Thymus (tissue), 11 donors: ENCODE data around the gene TXNRD3. TPM values are rescaled to one million over a fixed set of nuclear protein-coding genes. Genes with fewer than 3 reads are reported as not detected.

Experiments
- DNase-seq, 9 donors: peaks; one replicate each; pipeline ENCODE4 v3.0.0-alpha.2; 2013; ENCODE audit warnings: low spot score in 9 of 9, low read depth in 6 of 9, missing footprints in 1 of 9
- H3K27ac ChIP-seq, 2 donors: one replicate each; pipeline ENCODE4 v1.5.1; 2013; ENCODE audit warnings: control low read depth in 1 of 2, low read depth in 1 of 2, low read length in 1 of 2, mild to moderate bottlenecking in 1 of 2, moderate library complexity in 1 of 2
- H3K27me3 ChIP-seq, 2 donors: one replicate each; pipeline ENCODE4 v1.5.1; 2013; ENCODE audit warnings: low read length in 1 of 2; ENCODE audit not compliant: control insufficient read depth in 2 of 2, insufficient read depth in 1 of 2
- H3K36me3 ChIP-seq, 2 donors: one replicate each; pipeline ENCODE4 v1.5.1; 2013; ENCODE audit warnings: low read length in 1 of 2, mild to moderate bottlenecking in 1 of 2, moderate library complexity in 1 of 2; ENCODE audit not compliant: control insufficient read depth in 2 of 2, insufficient read depth in 2 of 2
- H3K4me1 ChIP-seq, 2 donors: one replicate each; pipeline ENCODE4 v1.5.1; 2013; ENCODE audit warnings: low read length in 2 of 2; ENCODE audit not compliant: control insufficient read depth in 2 of 2, insufficient read depth in 2 of 2
- H3K4me3 ChIP-seq, 2 donors: one replicate each; pipeline ENCODE4 v1.5.1; 2013; ENCODE audit warnings: low read length in 2 of 2, control low read depth in 1 of 2, mild to moderate bottlenecking in 1 of 2
- H3K9me3 ChIP-seq, 2 donors: one replicate each; pipeline ENCODE4 v1.5.1; 2013; ENCODE audit warnings: low read length in 1 of 2, mild to moderate bottlenecking in 1 of 2; ENCODE audit not compliant: control insufficient read depth in 2 of 2, insufficient read depth in 1 of 2
- WGBS: extraction: QIAGEN DNeasy Blood & Tissue Kit; methylation state at CpG from one replicate; pipeline ENCODE4 v1.1.7; 2013; 5-methylcytosine and 5-hydroxymethylcytosine counted together
- polyA plus RNA-seq: library from polyadenylated mRNA; stranded (reverse); fragments of 200-250 nt; gene quantifications from one replicate; pipeline ENCODE4 v1.2.3, GENCODE V29; 2013
- total RNA-seq: library from RNA; stranded (reverse); fragments of 120-200 nt; gene quantifications from one replicate; pipeline ENCODE4 v1.2.4, GENCODE V29; 2013
- donor health status: healthy.

Gene TXNRD3
- total and polyA plus RNA-seq, 2 donors = 9.9 to 11.9 TPM

DNA sequence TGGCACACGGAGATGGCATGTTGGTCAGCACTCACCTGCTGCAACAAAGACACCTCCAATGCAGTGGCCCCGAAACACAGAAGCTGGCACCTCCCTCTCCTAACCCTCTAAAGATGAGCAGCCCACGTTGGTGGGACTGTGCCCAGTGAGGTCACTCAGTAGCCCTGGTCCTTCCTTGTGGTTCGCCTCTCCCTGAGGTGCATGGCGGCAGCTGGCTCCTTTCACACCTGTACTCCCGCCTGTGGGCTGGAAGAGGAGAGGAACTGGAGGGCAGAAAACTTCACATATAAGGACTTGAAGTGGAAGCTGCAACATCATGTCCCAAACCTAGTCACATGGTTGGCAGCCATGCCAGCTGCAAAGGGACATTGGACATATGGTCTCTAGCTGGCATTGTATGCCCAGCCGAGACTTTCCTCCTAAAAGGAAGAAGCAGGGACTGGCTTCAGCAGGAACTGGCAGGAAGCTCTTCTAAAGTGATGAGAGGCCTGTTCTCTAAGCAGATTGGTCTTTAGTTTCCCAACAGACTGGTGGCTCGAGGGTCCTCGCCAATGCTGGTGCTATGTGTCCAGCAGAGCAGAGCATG is 85.4 kb downstream of the TXNRD3 start:
- no peak overlapping the region for H3K27ac ChIP-seq
- no peaks in the 10 kb centered on the region for H3K27me3 ChIP-seq
- no peaks in the 10 kb centered on the region for H3K36me3 ChIP-seq
- 97% methylated on average over 9 of the region's 9 CpGs for WGBS
- H3K9me3 ChIP-seq = peaks cover 0 to 3% of the 10 kb centered on the region in 2 donors
- no peaks in the 10 kb centered on the region for H3K4me1 ChIP-seq
- no peak for DNase-seq
- no peak overlapping the region for H3K4me3 ChIP-seq

DNA sequence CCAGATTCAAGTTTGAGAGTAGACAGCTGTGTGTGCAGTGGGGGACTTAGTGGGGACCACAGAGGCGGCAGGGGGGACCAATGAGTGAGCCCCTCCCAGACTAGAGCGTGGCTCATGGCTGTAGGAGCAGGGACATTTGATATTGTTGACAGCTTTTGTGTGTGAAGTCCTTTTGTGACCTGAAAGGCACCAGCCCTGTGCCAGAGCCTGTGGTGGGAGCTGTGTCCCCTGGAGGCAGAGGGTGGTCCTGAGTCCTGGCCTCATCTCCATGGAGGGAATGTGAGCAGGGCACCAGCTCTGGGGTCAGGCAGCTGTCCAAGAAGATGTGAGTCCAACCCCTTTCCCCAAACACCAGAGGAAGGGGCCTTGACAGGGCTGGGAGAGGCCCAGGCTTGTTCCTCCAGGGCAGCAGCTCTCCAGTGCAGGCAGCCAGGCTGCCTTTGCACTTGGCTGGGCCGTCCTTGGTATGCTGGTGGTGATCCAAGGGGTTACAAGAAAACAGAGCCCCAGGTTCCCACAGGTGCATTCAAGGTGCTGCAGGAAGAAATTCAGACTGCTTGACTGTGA is 86.1 kb downstream of the TXNRD3 start:
- no peak overlapping the region for H3K27ac ChIP-seq
- H3K27me3 ChIP-seq = no peaks in the 10 kb centered on the region
- 89% methylated on average over 3 of the region's 3 CpGs for WGBS
- H3K9me3 ChIP-seq = peaks cover 0 to 3% of the 10 kb centered on the region in 2 donors
- no peaks in the 10 kb centered on the region for H3K4me1 ChIP-seq
- H3K36me3 ChIP-seq = no peaks in the 10 kb centered on the region
- no peak overlapping the region for H3K4me3 ChIP-seq
- DNase-seq = no peak

DNA sequence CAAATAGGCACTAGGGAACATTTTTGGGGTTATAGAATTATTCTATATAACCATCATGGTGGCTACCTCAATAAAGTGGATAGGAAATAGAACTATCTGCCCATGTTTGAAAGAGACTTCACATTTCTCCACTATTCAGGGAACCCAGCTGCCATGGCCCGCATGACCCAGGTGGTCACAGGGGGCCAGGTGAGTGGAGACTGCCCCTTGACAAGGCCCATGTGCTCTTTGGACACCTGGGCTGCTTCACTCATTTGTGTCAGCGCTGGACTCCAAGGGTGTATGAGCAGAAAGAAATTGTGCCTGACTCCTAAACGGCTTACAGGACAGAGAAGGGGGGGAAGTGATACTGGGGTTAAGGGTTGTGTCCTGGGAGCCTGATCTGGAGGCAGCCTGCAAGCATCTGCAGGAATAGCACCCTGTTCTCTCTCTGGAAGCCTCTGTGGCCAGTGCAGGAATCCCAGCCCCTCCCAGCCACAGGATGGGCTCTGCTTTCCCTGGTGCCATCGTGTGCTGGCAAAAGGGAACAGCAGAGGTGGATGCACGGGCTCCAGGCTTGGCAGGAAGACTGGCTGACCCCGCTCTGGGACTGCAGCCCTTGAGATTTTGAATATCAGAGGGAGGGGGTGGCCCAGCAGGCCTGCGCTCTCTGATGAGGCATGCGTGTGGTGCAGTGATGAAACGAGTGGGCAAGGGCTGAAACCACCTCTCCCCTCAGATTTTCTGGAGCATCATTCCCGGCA is 87.1 kb downstream of the TXNRD3 start:
- Histone ChIP-seq H3K36me3 (no peaks in the 10 kb centered on the region), H3K4me3 (no peak overlapping the region), H3K27ac (no peak overlapping the region), H3K27me3 (no peaks in the 10 kb centered on the region), H3K4me1 (no peaks in the 10 kb centered on the region), H3K9me3 (no peaks in the 10 kb centered on the region)
- no peak for DNase-seq
- 91% methylated on average over 10 of the region's 10 CpGs for WGBS

DNA sequence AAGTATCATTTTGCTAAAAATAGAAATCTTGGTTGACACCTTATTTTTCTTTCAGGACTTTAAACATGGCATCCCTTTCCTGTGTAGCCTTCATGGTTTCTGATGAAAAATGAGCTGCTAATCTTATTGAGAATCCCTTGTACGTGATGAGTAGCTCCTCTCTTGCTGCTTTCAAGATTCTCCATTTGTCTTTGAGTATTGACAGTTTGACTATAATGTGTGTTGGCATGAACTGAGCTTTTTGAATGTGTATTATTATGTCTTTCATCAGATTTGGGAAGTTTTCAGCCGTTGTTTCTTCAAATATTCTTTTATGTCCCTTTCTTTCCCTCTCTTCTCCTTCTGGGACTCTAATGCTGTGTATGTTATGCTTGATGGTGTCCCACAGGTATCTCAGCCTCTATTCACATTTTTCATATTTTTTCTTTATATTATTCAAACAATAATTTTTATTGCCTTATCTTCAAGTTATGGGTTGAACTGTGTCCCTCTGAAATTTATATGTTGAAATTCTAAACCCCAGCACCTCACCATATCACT is 92.1 kb downstream of the TXNRD3 start:
- Histone ChIP-seq H3K9me3 (no peaks in the 10 kb centered on the region), H3K4me1 (no peaks in the 10 kb centered on the region), H3K27ac (no peak overlapping the region), H3K27me3 (no peaks in the 10 kb centered on the region), H3K4me3 (no peak overlapping the region), H3K36me3 (no peaks in the 10 kb centered on the region)
- WGBS = 96% methylated on average over 2 of the region's 2 CpGs
- no peak for DNase-seq

DNA sequence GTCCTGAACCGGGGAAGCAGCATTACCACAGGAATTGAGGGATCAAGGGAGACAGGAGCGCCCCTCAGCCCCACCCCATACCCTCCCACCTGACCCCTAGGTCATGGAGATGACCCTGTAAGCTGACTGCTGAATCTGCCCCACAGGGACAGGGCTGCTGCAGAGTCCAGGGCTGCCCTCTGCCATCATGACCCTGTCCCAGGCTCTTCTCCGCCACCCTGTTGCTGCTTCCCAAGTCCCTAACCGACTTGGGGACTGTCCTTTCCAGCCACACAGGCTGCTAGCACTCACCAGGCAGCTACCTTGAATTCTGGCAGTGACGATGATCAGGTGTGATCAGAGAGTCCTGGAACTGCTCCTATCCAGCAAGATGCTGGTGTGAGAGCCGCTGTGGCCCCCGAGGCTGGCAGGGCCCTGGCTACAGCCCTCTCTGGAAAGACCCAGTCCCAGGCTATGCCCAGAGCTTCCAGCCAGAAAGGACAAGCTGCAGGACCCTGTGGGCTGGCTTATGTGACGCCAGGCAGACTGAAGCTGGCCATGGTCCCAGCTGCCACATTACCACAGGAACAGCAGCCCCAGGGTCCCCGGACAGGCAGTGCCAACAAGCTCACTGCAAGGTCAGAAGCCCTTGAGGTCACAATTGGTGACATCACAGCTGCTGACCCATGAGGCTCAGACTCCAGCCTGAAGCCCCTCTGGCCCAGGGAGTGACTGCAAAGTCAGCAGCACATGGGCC is 96.4 kb downstream of the TXNRD3 start, which contains the start of gene C3orf22:
TSS of gene C3orf22 (minus strand) at position 597 of the 736 bp plus-strand sequence. CDS start 5,542 bp downstream, outside the sequence.
- Histone ChIP-seq H3K36me3 (no peaks in the 10 kb centered on the region), H3K4me3 (no peak within 1 kb of the TSS), H3K9me3 (peaks cover 0 to 2% of the 10 kb centered on the region in 2 donors), H3K27ac (no peak within 1 kb of the TSS), H3K27me3 (no peaks in the 10 kb centered on the region), H3K4me1 (no peaks in the 10 kb centered on the region)
- no peak for DNase-seq
- WGBS = 94% methylated on average over 9 of the region's 9 CpGs

DNA sequence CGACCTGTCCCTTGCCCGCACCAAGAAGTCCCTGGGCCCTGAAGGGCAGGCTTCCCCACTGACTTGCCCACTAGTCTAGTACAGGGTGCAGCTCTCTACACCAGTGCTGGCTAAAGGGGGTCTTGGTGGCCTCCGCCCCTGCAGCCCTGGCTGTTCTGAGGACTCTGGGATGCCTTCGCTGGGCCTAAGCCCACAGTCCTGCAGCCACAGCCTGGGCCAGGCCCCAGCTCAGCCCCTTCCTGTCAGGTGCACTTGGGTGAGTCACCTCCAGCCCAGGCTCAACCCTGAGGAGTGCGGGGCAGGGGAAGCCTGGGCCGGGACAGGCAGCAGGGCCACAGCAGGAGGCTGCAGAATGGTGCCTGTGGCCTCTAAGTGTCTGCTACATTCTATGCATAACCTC is 97.2 kb downstream of the TXNRD3 start:
- Histone ChIP-seq H3K36me3 (no peaks in the 10 kb centered on the region), H3K27ac (no peak overlapping the region), H3K9me3 (peaks cover 0 to 3% of the 10 kb centered on the region in 2 donors), H3K4me3 (no peak overlapping the region), H3K27me3 (no peaks in the 10 kb centered on the region), H3K4me1 (no peaks in the 10 kb centered on the region)
- WGBS = 89% methylated on average over 6 of the region's 6 CpGs
- DNase-seq = no peak

DNA sequence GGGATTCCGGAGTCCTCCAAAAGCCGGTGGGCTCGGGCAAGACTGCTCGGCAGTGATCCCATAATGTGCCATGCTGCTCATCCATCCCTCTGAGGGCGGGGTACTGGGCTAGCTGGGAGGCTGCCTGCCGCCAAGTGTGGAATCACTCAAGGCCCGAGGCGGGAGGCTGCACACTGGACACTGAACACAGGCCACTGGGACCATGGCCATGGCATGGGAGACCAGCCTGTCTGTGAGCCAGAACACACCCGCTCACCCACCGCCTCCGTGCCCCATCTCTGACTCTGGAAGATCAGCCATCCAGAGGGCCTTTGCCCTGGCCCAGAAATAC is 97.5 kb downstream of the TXNRD3 start:
- peaks cover 0 to 3% of the 10 kb centered on the region in 2 donors for H3K9me3 ChIP-seq
- no peak for DNase-seq
- H3K36me3 ChIP-seq = no peaks in the 10 kb centered on the region
- no peaks in the 10 kb centered on the region for H3K4me1 ChIP-seq
- H3K27ac ChIP-seq = no peak overlapping the region
- 97% methylated on average over 11 of the region's 11 CpGs for WGBS
- no peaks in the 10 kb centered on the region for H3K27me3 ChIP-seq
- H3K4me3 ChIP-seq = no peak overlapping the region
